HG03558 (cell line): Measurements from ENCODE around the gene GNAT1.
"Not testable (repeated sequence)": the region's sequence is repeated elsewhere in the genome, so short reads cannot be mapped to it uniquely, and the experiment has no call there.

ENCODE experiments used
- ATAC-seq: cut with Tn5 transposase; IDR thresholded peaks from one replicate; pipeline ENCODE4 v1.9.1; 2021; ENCODE audit warnings: moderate number of reproducible peaks; ENCODE audit not compliant: unreplicated experiment; ENCODE audit errors: extremely low read depth

The GNAT1 gene

DNA sequence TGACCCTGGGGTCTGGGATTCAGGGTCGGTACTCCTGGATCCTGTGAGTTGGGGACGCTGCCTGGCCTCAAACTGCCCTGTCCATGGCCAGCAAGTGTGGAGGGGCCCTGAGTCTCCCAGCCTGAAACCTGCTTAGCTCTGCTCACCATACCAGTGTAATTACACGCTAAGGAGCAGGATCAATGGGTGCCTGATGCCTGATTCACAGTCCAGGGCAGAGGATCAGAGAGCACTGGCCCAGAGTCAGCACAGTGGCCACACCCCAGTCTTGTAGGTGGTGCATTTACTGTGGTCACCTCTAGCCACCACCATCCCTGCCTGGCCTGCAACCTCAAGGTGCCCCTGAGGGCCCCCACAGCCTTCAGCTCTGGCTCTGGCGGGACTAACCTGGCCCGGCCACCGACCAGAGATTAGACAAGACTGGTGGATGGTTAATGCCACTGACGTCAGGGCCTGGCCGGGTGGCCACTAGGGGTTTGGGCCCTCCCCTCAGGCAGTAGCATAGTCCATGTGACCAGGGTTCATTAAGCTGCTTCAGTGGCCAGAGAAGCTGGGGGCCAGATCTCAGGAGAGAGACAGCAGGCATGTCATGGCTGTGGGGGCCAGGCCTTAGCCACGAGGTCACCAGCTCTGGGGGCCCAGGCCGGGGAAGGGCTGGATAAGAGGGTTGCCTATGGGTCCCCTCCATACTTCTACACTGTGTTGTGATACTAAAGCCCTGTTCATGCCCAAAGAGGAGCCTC, 10.3 kb downstream of the GNAT1 start:
- ATAC-seq, result no peak

GRCh38 chr3:50202353-50203112, 11.1 kb downstream of the GNAT1 start:
- ATAC-seq, result no peak

DNA sequence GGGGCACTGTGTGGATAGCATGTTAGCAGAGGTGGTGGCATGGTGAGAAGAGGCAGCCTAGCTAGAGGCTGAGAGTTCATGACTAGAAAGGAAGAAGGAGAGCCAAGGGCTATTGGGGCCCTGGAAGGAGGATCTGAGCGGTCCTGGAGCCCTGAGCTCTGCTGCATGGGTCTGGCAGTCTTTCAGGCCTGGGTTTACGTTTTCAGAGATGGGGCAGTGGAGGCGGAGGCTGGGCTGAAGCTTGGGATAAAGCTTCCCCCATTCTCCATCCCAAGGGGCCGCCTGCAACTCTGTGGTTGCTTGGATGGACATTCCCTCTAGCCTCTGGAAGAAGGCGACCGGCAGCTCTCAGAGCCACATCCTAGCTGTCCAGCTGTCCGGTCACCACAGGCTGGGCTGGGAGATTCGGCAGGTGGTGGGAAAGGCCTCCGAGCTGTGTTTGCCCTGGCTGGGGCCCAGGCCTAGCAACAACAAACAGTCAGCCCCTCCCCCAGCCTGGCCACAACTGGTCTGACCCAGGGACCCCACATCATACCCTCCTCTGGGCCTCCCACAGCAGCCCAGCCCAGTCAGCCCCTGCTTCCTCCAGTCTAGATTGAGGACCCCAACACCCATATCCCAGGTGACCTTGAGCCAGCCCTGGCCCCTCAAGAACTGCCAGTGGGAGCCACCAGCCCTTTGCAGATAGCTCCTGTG, 11.9 kb downstream of the GNAT1 start:
- ATAC-seq, result no peak

DNA sequence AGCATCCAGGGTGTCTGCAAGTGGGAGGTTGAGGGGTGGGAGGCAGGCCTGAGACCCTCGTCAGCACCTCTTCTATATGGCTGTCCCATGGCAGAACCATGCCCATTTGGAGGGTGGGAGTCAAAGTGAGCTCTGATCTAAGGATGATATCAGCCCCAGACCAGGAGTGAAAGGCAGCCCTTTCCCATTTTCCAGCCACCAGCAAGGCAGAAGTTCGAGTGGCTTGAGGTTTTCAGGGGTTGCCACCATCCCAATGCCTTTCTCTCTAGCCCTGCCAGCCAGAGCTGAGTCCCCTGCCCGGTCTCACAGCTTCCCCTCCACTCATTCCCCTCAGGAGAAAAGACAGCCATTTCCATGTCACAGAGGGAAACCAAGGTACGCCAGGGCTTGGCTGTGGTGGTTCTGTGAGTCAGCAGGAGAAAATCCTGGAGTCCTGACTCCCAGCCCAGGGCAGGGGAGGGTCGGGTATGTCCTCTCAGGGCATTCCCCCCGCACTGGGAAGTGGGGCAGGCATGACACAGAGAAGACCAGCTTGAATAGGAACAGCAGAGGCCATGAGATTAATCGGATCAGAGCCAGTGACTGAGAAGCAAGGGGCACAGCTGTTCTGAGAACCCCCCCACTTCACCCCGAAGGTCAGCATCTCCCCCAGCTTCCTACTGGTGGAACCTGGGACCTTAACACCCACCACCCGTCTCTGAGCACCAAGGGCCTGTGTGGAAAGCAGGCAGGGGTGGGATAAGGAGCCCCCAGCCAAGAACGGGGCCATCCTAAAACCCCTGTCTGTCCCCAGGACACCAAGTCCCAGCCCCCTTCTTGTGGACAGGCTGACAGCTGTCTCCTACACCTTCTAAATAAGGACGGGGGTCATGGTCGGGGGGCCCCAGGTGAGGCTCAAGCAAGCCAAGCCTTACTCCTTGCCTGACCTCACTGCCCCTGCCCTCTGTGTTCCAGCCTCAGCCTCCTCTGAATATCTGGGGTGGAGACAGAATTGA, 12.7 kb downstream of the GNAT1 start:
- no peak for ATAC-seq

DNA sequence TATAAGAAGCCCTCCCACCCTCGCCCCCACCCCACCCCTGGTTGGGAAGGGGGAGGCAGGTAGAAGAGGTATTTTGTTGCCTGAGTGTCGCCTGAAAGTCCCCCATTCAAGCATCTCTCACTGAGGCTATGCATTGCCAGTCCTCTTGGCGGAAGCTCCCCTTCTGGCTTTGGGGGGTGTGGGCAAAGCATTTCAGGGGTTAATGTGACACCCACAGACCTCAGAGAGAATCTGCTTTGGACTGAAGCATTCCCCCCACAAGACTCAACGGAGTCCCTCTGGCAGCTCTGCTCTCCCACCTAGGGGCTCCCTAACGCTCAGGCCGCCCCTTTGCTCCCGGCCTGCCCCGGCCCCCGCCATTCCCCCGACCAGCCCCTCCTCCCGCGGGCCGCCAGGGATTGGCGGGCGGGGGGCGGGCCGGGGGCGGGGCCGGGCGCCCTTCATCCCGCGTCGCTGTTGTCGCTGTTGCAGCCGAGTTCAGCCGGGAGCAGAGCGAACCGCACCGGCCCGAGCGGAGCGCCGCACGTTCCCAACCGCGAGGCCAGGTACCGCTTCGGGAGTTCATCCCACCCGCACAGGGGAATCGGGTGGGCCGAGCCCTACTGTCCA, 13.5 kb downstream of the GNAT1 start, which contains the start of gene SLC38A3:
Gene SLC38A3, plus strand, starts transcription at position 468 of the 609 bp plus-strand sequence. CDS start 8,929 bp downstream, outside the sequence.
- no peak for ATAC-seq

DNA sequence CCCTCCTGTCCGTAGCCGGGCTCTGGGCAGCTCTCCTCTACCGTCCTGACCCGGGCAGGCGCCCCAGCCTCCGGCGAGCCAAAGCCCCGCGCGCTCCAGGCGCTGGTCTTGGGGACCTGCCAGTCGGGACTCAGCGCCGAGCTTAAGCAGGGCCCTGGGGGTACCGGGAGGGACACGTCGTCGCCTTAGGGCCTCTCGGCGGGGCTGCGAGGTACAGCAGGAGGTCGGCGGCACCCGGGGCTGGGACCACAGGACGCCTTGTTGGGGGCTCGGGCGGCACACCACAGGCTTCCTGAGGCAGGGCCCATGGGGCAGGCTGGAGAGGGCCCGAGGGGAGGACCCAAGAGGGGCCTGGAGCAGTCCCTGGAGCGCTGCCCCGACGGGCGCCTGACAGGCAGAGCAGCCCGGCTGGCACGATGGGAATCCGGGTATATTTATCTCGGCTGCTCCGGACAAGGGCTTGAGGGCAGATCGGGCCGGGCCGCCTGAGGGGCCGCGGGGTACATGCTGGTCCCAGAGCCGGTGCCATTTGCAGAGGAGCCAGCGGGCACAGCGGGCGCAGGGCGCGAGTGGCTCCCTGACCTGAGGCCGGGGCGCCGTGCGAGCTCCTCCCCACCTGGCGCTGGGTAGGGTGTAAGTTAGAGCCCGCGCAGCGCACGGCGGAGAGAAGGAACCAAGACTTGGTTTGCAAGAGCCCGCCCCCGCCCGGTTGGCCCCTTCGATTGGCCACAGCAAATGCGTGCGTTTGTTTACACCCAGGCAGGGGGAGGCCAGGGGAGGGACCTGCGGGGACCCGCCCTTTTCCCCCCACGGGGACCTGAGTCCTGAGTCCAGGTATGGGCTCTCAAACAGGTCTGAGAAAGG, 14.2 kb downstream of the GNAT1 start:
- no peak for ATAC-seq

- no peak for ATAC-seq
Observed at GRCh38 chr3:50207359-50208042, 16.1 kb downstream of the GNAT1 start.

GRCh38 chr3:50208677-50209344, 17.4 kb downstream of the GNAT1 start:
- ATAC-seq, result no peak

- no peak for ATAC-seq
Observed at GRCh38 chr3:50210176-50210509, 18.7 kb downstream of the GNAT1 start.

DNA sequence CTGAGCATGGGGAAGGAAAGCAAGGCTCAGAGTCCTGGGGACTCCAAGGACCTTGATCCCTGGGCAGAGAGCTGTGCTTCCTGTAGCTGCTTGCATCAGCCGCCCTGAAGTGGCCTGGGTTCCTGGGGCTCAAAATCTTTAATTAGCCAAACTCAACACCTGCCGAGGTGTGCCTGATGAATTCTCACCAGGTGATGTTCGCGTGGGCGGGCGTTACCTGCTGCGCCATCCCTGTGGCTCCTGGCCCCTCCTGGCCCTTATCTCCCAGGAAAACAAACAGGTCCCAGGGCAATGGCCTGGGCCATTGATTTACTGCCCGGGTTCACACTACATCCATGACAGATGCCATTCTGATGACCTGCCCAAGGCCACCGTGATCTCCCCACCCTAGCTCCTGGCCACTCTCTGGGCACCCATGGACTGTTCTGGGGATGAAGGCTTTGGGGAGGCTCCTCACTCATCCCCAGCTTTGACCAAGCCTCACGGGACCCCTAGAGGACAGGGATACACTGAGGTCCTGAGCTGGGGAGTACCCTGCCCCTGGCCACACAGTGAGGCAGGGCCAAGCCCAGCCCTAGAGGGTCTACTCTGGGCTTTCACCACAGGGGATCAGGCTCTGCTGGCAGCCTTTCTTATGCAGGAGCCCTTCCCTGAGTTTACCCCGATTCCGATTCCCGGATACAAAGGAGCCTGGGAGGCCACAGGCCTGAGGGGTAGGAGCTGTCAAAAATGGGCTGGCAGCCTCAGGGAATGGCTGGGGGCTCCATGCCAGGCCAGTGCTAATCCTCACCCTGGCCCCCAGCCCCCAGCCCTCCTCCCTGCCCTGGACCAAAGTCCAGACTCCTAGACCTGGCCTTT, 19.3 kb downstream of the GNAT1 start:
- no peak for ATAC-seq

DNA sequence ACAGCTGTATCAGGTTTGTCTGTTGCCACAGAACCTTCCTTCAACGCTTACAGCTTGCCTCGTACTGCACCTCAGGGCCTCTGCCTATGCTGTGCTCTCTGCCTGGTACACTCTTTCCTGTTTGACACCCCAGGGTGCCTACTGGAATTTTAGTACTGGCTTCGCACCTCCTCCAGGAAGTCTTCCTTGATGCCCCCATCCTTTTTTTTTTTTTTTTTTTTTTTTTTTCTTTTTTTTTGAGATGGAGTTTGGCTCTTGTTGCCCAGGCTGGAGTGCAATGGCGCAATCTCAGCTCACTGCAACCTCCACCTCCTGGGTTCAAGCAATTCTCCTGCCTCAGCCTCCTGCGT, 19.9 kb downstream of the GNAT1 start:
- ATAC-seq, result not testable (repeated sequence)

DNA sequence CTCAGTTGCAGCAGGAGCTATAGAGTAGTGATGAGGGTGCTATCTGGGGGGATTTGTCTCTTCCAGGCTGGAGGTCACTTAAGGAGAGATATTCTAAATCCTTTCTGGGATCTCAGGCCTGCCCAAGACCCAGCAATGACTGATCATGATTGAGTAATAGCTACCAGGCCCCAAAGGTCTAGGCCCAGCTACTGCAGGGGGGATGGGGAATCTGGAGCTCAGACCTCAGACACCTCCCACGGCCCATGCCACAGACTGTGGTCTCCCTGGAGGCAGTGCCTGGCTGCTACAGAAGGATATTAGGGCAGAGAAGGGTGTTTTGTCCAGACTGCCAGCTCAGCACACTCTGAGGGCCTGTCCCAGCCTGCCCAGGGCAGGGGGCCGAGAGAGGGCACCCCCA, 20.5 kb downstream of the GNAT1 start:
- ATAC-seq, result no peak

GRCh38 chr3:50212502-50212901, 21.1 kb downstream of the GNAT1 start:
- no peak for ATAC-seq

GRCh38 chr3:50212971-50213370, 21.6 kb downstream of the GNAT1 start:
- no peak for ATAC-seq

- ATAC-seq, result no peak
Observed at GRCh38 chr3:50213373-50213772, 22.0 kb downstream of the GNAT1 start.

- no peak for ATAC-seq
Observed at GRCh38 chr3:50214824-50215223, 23.4 kb downstream of the GNAT1 start.

GRCh38 chr3:50215529-50215928, 24.1 kb downstream of the GNAT1 start:
- no peak for ATAC-seq
